HG03175 (cell line): ENCODE measurements around the gene FAM20B.

Source experiments
- ATAC-seq: cut with Tn5 transposase; IDR thresholded peaks from one replicate; pipeline ENCODE4 v1.9.1; 2021; ENCODE audit warnings: mild to moderate bottlenecking, moderate library complexity; ENCODE audit not compliant: unreplicated experiment

The FAM20B gene

GRCh38 chr1:179047636-179047997, 21.9 kb downstream of the FAM20B start:
- no peak for ATAC-seq

DNA sequence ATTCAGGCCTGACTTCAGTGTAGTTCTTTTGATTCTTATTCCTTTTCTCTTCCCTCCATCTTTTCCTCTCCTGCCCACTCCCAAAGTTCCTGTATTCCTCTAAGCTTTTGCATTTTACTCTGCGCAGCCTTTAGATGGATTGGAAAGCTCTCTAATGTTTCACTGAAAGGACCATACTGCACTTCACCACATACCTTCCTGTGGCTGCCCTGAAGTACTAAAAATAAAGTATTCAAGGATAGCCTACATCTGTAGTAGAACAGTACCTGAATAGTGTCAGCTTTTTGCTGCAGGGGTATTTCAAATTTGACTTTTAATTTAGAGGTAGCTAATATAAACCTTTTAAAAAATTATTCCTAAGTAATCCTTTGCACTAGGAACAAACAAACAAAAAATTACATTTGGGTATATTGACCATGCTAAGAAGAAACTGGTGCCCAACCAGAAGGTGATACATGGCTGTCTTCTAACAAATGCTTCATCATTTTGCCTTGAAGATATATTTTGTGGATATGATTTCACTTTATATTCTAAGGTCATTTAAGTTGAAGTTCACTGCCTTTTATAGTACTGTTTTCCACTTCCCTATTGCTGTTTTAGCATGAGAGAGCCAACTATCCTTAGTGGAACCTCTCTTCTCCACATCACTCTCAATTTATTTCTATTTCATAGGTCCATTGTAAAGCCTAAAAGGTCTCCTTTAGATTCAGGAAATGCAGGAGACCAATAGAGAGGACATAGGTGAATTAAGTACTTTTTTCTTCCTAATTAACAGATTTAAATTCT, 22.8 kb downstream of the FAM20B start:
- no peak for ATAC-seq

- ATAC-seq: no peak
Measured at GRCh38 chr1:179052776-179053175, 27.1 kb downstream of the FAM20B start.

GRCh38 chr1:179053486-179053885, 27.8 kb downstream of the FAM20B start:
- no peak for ATAC-seq

DNA sequence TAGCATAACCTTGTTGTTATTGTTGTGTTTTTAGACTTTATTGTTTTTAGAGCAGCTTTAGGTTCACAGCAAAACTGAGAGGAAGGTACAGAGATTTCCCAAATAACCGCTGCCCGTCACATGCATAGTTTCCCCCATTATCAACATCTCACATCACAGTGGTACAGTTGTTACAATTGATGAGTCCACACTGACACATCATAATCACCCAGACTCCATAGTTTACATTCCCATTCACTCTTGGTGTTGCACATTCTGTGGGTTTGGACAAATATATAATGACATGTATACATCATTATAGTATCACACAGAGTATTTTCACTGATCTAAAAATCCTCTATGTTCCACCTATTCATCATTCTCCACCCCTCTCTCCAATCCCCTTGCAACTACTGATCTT, 30.2 kb downstream of the FAM20B start:
- ATAC-seq: no peak

DNA sequence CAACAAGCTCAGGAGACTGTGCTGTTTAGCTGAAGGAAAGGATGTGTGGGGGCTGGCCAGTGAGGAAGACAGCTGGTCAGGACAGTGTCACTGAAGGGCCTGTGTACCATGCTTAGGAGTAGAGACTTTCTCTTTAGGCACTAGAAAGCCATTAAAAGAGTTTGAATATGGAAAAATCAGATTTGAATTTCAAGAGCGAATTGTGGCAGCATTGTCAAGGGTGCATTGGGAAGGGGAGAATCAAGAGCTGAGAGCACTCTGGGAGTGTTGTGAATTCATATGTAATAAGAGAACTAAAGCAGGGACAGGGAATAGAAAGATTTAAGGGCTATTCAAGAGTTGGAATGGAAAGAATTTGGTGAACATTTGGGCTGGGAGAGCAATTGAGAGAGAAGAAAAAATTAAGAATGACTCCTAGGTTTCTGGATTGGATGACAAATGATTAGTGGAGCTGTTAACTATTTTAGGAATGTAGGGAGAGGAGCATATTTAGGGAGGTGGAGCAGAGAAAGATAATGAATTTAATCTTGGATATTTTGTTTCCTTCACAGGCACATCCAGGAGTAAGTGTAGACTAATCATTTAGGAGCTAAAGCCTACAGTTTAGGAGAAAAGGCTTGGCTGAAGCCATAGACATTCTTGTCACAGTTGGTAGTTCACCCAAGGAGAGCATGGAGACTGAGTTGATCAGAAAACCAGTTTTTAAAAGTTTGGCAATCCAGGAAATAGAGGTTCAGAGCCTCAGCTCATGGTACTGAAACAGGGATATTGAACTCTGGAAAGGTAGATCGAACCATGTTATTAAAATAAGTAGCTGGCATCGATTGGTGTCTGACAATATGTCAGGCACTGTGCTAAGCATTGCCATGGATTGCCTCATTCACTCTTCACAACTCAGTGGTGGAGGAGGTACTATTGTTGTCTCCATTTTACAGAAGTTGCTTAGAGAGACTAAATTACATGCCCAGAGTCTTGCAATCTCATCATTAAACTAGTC, 33.1 kb downstream of the FAM20B start:
- ATAC-seq: no peak

DNA sequence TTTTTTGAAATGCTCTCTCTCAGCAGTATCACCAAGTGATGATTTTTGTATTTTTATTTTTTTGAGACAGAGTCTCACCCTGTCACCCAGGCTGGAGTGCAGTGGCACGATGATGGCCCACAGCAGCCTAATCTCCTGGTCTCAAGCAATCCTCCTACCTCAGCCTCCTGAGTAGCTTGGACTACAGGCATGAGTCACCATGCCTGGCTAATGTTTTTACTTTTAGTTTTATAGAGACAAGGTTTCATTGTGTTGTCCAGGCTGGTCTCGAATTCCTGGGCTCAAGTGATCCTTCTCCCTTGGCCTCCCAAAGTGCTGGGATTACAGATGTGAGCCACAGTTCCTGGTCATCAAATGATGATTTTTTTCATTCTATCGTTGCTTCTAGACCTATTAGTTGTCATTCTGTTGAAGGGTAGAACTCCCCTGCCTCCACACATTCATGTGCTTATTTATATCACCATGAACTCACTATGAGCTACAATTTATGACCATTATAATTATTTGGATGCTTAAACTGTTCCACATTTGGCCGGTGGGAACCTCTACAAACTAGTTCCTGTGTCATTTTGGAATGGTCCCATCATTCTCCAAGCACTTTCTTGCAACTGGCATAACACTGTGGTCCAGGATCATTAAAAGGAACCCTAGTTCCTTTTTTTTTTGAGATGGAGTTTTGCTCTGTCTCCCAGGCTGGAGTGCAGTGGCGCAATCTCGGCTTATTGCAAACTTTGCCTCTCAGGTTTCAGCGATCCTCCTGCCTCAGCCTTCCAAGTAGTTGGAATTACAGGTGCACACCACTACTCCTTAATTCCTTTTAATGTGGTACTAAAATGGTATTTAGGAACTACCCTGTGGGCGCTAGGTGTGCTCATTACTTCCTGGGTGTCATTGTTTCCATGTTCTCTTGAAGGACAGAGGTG, 35.9 kb downstream of the FAM20B start:
- ATAC-seq: no peak

DNA sequence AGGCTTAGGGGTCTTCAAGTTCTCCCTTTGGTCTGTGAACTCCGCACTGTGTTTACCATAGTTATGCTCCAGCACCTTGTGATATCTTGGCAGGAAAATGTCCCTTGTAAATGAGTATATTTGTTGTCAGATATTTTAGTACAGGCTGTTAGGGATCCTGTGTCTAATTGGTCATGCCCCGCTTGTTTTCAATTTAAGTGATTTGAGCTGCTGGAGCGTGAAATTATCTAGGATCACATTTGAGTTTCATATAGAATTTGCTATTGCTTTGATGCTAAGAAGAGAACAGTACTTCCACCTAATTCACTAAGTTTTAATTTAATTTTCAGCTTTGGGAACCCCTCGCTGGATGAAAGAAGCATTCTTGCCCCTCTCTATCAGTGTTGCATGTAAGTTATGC, 40.8 kb downstream of the FAM20B start:
- ATAC-seq: no peak

GRCh38 chr1:179077396-179077795, 51.7 kb downstream of the FAM20B start:
- ATAC-seq: no peak

DNA sequence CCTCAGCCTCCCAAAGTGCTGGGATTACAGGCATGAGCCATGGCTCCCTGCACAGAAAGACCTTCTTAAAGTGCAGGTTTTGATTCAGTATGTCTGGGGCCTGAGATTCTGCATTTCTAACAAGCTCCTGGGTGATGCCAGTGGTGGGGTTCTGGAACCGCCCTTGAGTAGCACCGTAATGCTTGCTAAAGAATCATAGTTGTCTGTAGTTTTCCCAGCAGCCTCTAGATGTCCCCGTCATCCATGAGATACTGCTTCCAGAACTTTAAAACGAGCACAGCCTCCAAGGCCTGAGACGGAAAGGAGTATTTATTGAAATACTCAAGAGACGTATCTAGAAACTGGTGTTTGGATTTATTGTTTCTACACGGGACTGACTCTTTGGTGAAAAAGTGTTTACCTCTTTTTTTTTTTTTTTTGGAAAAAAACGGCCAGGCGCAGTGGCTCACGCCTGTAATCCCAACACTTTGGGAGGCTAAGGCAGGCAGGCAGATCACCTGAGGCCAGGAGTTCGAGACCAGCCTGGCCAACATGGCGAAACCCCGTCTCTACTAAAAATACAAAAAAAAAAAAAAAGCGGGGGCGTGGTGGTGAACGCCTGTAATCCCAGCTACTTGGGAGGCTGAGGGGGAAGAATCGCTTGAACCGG, 53.5 kb downstream of the FAM20B start:
- ATAC-seq: no peak

- peak; percentile 26 for ATAC-seq
Measured at GRCh38 chr1:179080866-179081686, 55.4 kb downstream of the FAM20B start.

- ATAC-seq: peak; percentile 82
Measured at GRCh38 chr1:179081687-179082332, 56.1 kb downstream of the FAM20B start, which contains the start of gene TOR3A. Gene TOR3A (plus strand): TSS chr1:179082070. CDS start chr1:179082129, 59 bp downstream.

- peak; percentile 9 for ATAC-seq
Measured at GRCh38 chr1:179082333-179082998, 56.8 kb downstream of the FAM20B start.

- ATAC-seq: no peak
Measured at GRCh38 chr1:179082999-179083335, 57.3 kb downstream of the FAM20B start.

DNA sequence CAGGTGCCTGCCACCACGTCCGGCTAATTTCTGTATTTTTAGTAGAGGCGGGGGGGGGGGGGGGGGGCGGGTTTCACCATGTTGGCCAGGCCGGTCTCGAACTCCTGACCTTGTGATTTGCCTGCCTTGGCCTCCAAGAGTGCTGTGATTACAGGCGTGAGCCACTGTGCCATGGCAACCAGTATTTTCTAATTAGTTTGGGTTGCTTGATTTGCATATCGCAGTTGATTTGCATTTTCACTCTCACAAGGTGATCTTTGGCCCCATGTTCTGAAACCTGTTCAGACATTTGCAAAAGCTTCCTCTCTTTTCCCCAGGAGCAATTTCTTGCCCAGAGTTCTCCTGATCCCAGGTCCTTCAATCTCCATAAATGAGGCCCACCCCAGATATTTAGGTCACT, 57.8 kb downstream of the FAM20B start:
- peak; percentile 21 for ATAC-seq

DNA sequence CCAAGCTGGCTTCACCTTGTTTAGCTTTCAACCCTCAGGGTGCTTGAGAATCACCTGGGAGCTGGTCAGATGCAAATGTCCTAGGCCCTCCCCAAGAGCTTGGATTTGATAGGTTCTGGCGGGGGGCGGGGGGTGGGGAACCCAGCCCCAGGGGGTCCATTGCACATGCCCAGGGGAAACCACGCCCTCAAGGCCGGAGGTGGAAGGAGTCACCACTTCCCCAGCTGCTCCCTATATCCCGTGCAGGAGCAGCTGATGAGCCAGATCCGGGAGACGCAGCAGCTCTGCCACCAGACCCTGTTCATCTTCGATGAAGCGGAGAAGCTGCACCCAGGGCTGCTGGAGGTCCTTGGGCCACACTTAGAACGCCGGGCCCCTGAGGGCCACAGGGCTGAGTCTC, 62.0 kb downstream of the FAM20B start:
- no peak for ATAC-seq

DNA sequence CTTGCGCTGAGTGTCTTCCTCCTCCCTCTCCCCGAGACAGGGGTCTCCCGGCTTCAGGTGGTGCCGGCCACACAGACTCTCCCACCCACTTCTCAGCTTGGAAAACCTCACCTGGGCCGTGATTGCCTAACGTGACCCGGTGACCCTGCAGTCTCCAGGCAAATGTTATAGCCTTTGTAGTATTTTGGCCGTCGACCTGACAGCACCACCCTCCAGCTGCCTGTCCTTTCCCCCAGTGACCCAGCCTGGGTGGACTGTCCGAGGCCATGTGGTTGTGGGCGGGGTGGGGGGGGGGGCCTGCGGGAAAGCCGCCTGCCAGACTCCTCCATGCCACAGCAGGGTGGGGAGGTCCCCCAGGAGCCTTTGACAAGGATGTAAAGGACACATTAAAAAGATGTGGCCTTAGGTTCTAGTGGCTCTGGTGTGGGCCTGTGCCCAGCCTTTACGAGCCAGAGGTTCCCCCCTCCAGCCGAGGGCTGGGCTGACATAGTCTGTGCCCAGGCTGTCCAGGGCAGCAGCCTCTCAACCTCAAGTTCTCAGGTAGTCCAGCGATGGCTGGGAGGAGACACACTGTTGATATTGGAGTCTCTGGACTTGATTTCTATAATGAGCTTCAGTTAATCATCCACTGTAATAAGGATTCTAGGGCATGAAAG, 64.3 kb downstream of the FAM20B start:
- ATAC-seq: no peak

DNA sequence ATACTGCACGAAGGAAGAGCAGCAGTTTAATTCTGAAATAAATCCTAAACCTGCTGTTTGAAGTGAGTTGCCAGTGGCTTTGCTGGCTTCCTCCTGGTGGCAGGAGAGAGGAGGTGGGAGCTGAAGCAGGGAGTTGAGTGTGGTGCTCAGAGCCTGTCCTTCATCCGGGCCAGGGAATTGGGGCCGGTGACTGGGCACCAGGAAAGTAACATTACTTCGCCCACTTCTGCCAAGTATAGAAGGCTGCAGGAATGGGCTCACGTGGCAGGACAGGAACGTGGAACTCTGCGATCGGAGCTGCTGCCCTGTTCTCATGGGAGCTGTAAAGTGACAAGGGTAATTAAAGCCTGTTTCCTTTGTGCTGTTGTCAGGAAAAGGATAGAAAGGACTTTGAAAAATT, 64.8 kb downstream of the FAM20B start:
- ATAC-seq: no peak
